ENCODE results near the gene PGGHG. TPM values are rescaled to one million over a fixed set of nuclear protein-coding genes. Genes with fewer than 3 reads are reported as not detected.
A peak's percentile ranks its signal among the peaks of the same experiment; 100 is the strongest.
"Not testable (repeated sequence)": the region's sequence is repeated elsewhere in the genome, so short reads cannot be mapped to it uniquely, and the experiment has no call there.

PGGHG gene
- total RNA-seq, 6 experiments from 2014 or later, result 7.7 to 110 (median 13.8) TPM

DNA sequence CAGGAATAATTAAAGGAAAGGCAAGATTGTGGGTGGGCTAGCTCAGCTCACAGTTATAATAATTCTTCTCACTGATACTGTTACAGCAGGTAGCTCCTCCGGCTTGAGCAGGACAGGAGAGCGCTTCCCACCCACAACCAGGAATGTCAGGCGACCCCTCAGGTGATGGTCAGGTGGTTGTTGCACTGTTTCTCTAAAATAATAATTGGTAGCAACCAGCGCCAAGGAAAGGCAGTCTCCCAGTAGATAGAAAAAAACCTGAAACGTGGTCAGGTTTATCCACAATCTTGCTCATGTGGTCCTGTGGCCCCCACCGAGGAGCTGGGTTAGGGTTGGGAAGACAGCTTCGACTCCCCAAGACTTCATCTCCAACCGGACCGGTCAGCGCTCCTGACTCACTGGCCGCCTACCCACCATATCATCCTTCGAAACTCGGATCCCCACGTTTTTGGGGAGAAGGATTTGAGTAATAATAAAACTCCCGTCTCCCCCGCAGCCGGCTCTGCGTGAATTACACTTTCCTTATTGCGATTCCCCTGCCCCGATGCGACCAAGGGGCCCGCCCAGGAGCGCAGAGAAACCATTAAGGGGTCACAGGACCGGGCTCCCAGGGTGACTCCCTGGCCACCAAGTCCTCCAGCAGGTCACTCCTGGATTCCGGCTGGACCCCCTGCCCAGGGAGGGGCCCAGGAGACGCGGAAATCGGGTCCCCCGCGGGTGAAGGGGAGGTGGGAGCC is 28.9 kb downstream of the PGGHG start:
- not testable (repeated sequence) for ATAC-seq

GRCh38 chr11:318405-319120 is 29.6 kb downstream of the PGGHG start:
- DNase-seq; intact Hi-C loops (cut with DNase I); H3K27me3 ChIP-seq; H3K36me3 ChIP-seq; H3K9me3 ChIP-seq: not testable (repeated sequence)
- H3K4me3 ChIP-seq, result peak overlapping the region; percentile 61 to 83 (median 80)
- ATAC-seq, result peak; percentile 38 to 64 (median 50)
- H3K27ac ChIP-seq, result peak overlapping the region; percentile 99 to 100 (median 99)
- H3K4me1 ChIP-seq, result peaks cover 0 to 30% (median 0%) of the 10 kb centered on the region in 4 donors
- no CpG with 5 or more reads among the region's 79 CpGs for WGBS (ENCODE audit: insufficient coverage, low coverage, low lambda C conversion rate, missing lambda C conversion rate)

More for the DNA sequence above, 28.9 kb downstream of the PGGHG start:
- H3K36me3 ChIP-seq; H3K27me3 ChIP-seq; H3K9me3 ChIP-seq; intact Hi-C loops (cut with DNase I); DNase-seq; H3K4me3 ChIP-seq: not testable (repeated sequence)
- TF ChIP-seq POLR2A (IDR thresholded peaks at IDR 0.05), result peak; percentile 42
- peak overlapping the region; percentile 19 to 85 (median 59) for H3K27ac ChIP-seq
- WGBS (ENCODE audit: insufficient coverage, low coverage, low lambda C conversion rate, missing lambda C conversion rate), result 42% methylated on average over 4 of the region's 30 CpGs
- peaks cover 0 to 36% (median 0%) of the 10 kb centered on the region in 4 donors for H3K4me1 ChIP-seq

DNA sequence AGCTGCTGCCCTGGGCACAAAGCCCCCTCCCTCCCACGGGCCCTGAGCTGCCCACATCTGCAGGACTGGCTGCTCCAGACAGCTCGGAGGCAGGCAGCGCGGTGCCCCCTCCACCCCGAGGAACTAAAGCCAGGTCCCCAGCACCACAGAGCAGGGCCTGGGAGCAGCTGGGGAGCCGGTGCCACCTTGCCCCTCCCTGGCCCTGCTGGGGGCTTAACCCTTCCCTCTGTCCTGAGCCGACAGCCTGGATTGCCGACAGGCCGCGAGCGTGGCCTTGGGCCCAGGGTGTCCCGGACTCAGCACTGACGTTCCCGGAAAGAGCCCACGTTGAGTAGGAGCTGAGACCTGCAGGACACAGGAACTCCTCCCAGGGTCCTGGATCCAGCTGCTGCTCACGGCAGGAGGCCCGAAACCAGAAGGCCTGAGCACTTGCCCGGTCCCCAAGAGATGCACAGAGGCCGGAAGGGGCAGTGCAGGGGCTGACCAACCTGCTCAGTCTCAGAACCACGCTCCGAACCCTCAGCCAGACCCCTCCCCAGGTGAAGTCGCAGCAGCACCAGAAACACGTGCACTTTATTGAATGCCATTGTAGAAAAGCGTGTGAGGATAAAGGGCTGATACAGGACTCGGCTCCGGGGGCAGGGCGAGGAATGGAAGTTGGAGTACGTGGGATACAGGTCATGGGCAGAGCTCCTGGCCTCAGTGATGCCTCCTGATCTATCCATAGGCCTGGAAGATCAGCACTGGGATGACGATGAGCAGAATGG is 30.4 kb downstream of the PGGHG start:
- peak; percentile 20 to 45 (median 32) for ATAC-seq
- H3K27me3 ChIP-seq; H3K9me3 ChIP-seq; intact Hi-C loops (cut with DNase I); H3K36me3 ChIP-seq: not testable (repeated sequence)
- Histone ChIP-seq H3K27ac (peak overlapping the region; percentile 99 to 100 (median 99)), H3K4me3 (peak overlapping the region; percentile 61 to 83 (median 80)), H3K4me1 (peaks cover 0 to 25% (median 0%) of the 10 kb centered on the region in 4 donors)
- 19% methylated on average over 6 of the region's 29 CpGs for WGBS (ENCODE audit: insufficient coverage, low coverage, low lambda C conversion rate, missing lambda C conversion rate)
- TF ChIP-seq POLR2A (IDR thresholded peaks at IDR 0.05), result peak; percentile 49
- peak in 1 of 3 donors; percentile 69 for DNase-seq

GRCh38 chr11:319888-320273 is 31.0 kb downstream of the PGGHG start:
- H3K27me3 ChIP-seq; intact Hi-C loops (cut with DNase I); H3K9me3 ChIP-seq; H3K36me3 ChIP-seq; DNase-seq: not testable (repeated sequence)
- Histone ChIP-seq H3K4me3 (peak overlapping the region; percentile 75 to 83 (median 80)), H3K27ac (peak overlapping the region; percentile 99 to 100 (median 99)), H3K4me1 (peaks cover 0 to 19% (median 0%) of the 10 kb centered on the region in 4 donors)
- 0% methylated on average over 3 of the region's 10 CpGs for WGBS (ENCODE audit: insufficient coverage, low coverage, low lambda C conversion rate, missing lambda C conversion rate)
- peak; percentile 2 to 5 (median 4) for ATAC-seq

GRCh38 chr11:324156-324555 is 35.2 kb downstream of the PGGHG start:
- Histone ChIP-seq H3K4me3 (no peak overlapping the region), H3K27me3 (no peaks in the 10 kb centered on the region), H3K27ac (no peak overlapping the region), H3K9me3 (no peaks in the 10 kb centered on the region), H3K36me3 (no peaks in the 10 kb centered on the region), H3K4me1 (peaks cover 0 to 20% (median 9%) of the 10 kb centered on the region in 4 donors)
- 53% methylated on average over 8 of the region's 11 CpGs for WGBS (ENCODE audit: insufficient coverage, low coverage, low lambda C conversion rate, missing lambda C conversion rate)
- DNase-seq (no peak), ATAC-seq (no peak)
- TF ChIP-seq CTCF (IDR thresholded peaks at IDR 0.05), result no peak
- TF ChIP-seq POLR2A (IDR thresholded peaks at IDR 0.05), result no peak
- intact Hi-C loops (cut with DNase I), result no loop called here

DNA sequence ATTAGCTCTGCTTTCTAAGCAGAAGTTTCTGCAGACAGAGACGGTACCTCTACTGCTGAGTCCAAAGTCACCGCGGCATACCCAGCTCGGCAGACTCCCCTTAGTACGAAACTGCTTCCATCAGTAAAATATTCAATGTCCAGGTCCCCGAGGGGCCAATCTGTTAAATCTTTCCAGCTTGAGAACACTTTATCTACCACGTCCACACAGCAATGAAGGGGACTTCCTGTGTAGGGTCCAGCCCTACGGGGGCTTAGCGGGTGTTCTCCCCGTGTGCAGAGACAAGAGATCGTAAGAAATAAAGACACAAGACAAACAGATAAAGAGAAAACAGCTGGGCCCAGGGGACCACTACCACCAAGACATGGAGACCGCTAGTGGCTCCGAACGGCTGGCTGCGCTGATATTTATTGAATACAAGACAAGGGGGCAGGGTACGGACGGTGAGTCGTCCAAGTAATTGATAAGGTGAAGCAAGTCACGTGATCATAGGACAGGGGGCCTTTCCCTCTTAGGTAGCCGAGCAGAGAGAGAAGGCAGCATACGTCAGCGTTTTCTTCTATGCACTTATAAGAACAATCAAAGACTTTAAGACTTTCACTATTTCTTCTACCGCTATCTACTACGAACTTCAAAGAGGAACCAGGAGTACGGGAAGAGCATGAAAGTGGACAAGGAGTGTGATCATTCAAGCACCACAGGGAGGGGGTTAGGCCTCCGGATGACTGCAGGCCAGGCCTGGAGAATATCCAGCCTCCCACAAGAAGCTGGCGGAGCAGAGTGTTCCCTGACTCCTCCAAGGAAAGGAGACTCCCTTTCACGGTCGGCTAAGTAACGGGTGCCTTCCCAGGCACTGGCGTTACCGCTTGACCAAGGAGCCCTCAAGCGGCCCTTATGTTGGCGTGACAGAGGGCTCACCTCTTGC is 35.9 kb downstream of the PGGHG start:
- H3K36me3 ChIP-seq; H3K9me3 ChIP-seq; DNase-seq; ATAC-seq; H3K4me3 ChIP-seq; H3K27me3 ChIP-seq; H3K27ac ChIP-seq; intact Hi-C loops (cut with DNase I): not testable (repeated sequence)
- H3K4me1 ChIP-seq, result peaks cover 0 to 20% (median 9%) of the 10 kb centered on the region in 4 donors
- WGBS (ENCODE audit: insufficient coverage, low coverage, low lambda C conversion rate, missing lambda C conversion rate), result 65% methylated on average over 22 of the region's 34 CpGs

All from right lobe of liver (tissue), 6 donors.